Sigmoid colon (tissue), 7 donors: ENCODE results near the gene ADAMTS3. TPM values are rescaled to one million over a fixed set of nuclear protein-coding genes. Genes with fewer than 3 reads are reported as not detected.

ENCODE experiments used
- DNase-seq: peaks from one replicate; pipeline ENCODE4 v3.0.0-alpha.2; 2019
- H3K27ac ChIP-seq, 4 donors: fragments of 200-600 bp; sonication (generic); one replicate each; pipeline ENCODE4 v1.5.1; 2016 to 2019; ENCODE audit warnings: mild to moderate bottlenecking in 1 of 4
- H3K27me3 ChIP-seq, 3 donors: fragments of 200-600 bp; sonication (generic); one replicate each; pipeline ENCODE4 v1.5.1; 2019; ENCODE audit warnings: mild to moderate bottlenecking in 1 of 3
- H3K36me3 ChIP-seq, 4 donors: fragments of 200-600 bp; sonication (generic); one replicate each; pipeline ENCODE4 v1.5.1; 2016 to 2019
- H3K4me1 ChIP-seq, 4 donors: fragments of 200-600 bp; sonication (generic); one replicate each; pipeline ENCODE4 v1.5.1; 2017 to 2019
- H3K4me3 ChIP-seq, 4 donors: fragments of 200-600 bp; sonication (generic); one replicate each; pipeline ENCODE4 v1.5.1; 2017 to 2019; ENCODE audit warnings: mild to moderate bottlenecking in 2 of 4, moderate library complexity in 1 of 4
- H3K9me3 ChIP-seq, 4 donors: fragments of 200-600 bp in 3 of 4; sonication (generic) in 3 of 4; one replicate each; pipeline versions ENCODE4 v1.5.1 to v1.6.1; 2013 to 2019
- CTCF ChIP-seq, 4 experiments: fragments of 450-650 bp in 3 of 4; fragments of 200-600 bp in 1 of 4; IDR thresholded peaks; one replicate each; pipeline ENCODE4 v1.5.1; 2016 to 2019; ENCODE audit warnings: antibody characterized with exemption in 4 of 4, mild to moderate bottlenecking in 3 of 4, moderate library complexity in 2 of 4
- EP300 ChIP-seq, 4 donors: sonication (generic); formaldehyde crosslinking; IDR thresholded peaks; one replicate each; pipeline ENCODE4 v1.6.1; 2017; ENCODE audit warnings: antibody characterized with exemption in 4 of 4
- POLR2A ChIP-seq, 2 donors: fragments of 450-650 bp; IDR thresholded peaks; one replicate each; pipeline ENCODE4 v1.6.1; 2016; ENCODE audit warnings: antibody characterized with exemption in 2 of 2, mild to moderate bottlenecking in 2 of 2, moderate library complexity in 2 of 2
- POLR2AphosphoS5 ChIP-seq, 4 donors: sonication (generic); formaldehyde crosslinking; IDR thresholded peaks; one replicate each; pipeline ENCODE4 v1.6.1; 2017; ENCODE audit warnings: antibody characterized with exemption in 4 of 4
- WGBS, 2 donors: extraction: QIAGEN DNeasy Blood & Tissue Kit; methylation state at CpG; one replicate each; pipeline ENCODE4 v1.1.7; 2013; 5-methylcytosine and 5-hydroxymethylcytosine counted together
- intact Hi-C: fragments of 100-400 bp; cut with DNase I; formaldehyde crosslinking; loops from one replicate; pipeline ENCODE4 v1.15.1; 2023
- polyA plus RNA-seq, 3 donors: library from polyadenylated mRNA; stranded (reverse); fragments of 200-250 nt; gene quantifications; one replicate each; pipeline ENCODE4 v1.2.3, GENCODE V29; 2013
- total RNA-seq, 4 donors: library from RNA; depleted of rRNA; stranded (reverse); fragments of >200 nt; gene quantifications; one replicate each; pipeline ENCODE4 v1.1.0, GENCODE V29; 2016
- donor health status: healthy with polysubstance abuse.
- donor health status: Bipolar disorder and iron deficiency.
- donor health status: healthy.

Gene ADAMTS3
- total and polyA plus RNA-seq, 7 donors = 0.17 to 1.9 (median 1.1) TPM; not detected in 2

DNA sequence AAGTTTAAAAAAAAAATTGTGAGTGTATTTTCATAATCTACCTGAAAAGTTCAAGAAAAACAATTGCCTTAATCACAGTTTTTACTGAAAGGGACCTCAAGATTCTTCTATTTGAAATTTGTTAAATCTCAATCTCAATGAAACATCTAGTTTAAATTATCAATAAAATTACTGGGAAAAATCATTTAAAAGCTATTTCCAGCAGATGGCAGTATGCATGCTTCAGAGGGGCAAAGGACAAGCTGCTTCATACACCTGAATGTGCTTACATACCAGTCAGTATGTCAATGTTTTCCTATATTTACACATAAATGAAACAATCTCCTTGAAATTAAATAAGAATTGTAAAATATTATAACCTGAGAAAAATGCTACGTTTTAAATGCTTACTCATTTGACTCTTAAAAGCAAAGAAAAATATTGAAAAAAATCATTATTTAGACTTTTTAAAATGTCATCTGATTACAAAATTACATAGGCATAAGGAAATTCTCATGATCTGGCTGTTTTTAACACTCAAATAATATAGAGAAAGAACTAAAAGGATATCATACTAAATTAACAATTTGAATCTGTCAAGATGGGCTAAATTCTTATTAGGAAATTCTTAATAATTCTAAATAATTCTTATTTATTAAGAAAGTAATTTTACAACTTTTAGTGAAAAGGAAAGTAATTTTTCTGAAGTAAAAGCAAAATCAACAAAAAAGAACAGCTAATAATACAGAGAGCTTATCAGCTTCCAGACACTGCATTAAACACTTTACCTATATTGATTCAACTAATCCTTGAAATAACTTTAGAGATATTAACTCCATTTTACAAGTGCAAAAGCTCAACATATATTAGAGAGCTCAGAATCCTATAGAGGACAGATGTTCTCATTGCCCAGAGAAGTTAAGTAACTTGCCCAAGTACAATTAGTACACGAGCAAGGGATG is 242.1 kb downstream of the ADAMTS3 start:
- intact Hi-C loops = loop anchor here (5.0 kb wide), 1 partner anchor 140 kb away; no protein-coding TSS in a partner anchor
- no peaks in the 10 kb centered on the region for H3K4me1 ChIP-seq
- WGBS, 2 donors = 43 to 53% methylated on average over 2 of the region's 2 CpGs
- H3K4me3 ChIP-seq = no peak overlapping the region
- H3K27me3 ChIP-seq = no peaks in the 10 kb centered on the region
- DNase-seq = no peak
- no peak overlapping the region for H3K27ac ChIP-seq
- H3K9me3 ChIP-seq = no peaks in the 10 kb centered on the region
- H3K36me3 ChIP-seq = no peaks in the 10 kb centered on the region
- TF ChIP-seq POLR2AphosphoS5 (IDR thresholded peaks at IDR 0.05) = no peak
- TF ChIP-seq EP300 (IDR thresholded peaks at IDR 0.05) = no peak
- peak in 3 of 4 experiments; percentile 16 to 49 (median 49) for TF ChIP-seq CTCF (IDR thresholded peaks at IDR 0.05)

DNA sequence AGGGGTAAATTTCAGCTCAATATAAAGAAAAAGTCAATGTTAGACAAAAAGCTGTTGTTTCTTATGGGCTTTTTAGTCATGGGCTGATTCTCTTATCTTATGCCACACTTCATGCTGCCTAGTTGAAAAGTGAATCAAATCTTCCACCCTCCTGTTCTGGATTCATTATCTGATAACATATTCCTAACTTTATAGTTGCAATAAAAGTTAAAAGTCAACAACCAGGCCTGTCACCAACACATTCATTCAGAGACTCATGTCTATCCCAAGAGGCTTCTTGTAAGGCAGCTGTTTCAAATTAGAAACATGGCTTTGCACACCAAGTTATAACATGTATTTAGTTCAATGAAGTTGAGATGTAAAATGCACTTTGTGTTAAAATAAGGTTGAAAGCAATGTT is 243.8 kb downstream of the ADAMTS3 start:
- no peaks in the 10 kb centered on the region for H3K36me3 ChIP-seq
- no peaks in the 10 kb centered on the region for H3K9me3 ChIP-seq
- no peak for DNase-seq
- no peak overlapping the region for H3K4me3 ChIP-seq
- TF ChIP-seq EP300 (IDR thresholded peaks at IDR 0.05) = no peak
- no peak for TF ChIP-seq CTCF (IDR thresholded peaks at IDR 0.05)
- TF ChIP-seq POLR2AphosphoS5 (IDR thresholded peaks at IDR 0.05) = no peak
- TF ChIP-seq POLR2A (IDR thresholded peaks at IDR 0.05) = no peak
- H3K4me1 ChIP-seq = peaks cover 0 to 5% (median 5%) of the 10 kb centered on the region in 4 donors
- intact Hi-C loops = loop anchor here (5.0 kb wide), 1 partner anchor 142 kb away; no protein-coding TSS in a partner anchor
- H3K27ac ChIP-seq = no peak overlapping the region
- no peaks in the 10 kb centered on the region for H3K27me3 ChIP-seq

DNA sequence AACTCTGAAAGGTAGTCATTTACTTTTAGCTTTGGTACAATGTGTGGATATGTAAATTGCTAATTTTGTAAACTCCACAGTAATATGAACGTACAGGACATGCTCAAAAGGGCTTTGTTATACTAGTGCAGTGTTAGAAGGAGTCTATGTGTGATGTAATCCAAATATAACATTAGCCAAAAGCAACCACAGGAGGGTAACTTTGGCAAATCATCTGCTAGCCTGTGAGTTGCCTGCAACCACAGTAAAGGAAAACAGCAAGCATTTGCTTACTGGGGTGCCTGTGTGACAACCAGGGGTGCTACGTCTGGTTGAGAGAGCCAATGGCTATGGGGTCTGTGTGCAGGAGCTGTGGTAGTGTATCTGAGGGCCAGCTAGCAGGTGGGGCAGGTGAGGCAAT is 245.8 kb downstream of the ADAMTS3 start:
- intact Hi-C loops = no loop called here
- Histone ChIP-seq H3K36me3 (no peaks in the 10 kb centered on the region), H3K4me1 (peaks cover 0 to 18% (median 15%) of the 10 kb centered on the region in 4 donors), H3K27me3 (no peaks in the 10 kb centered on the region), H3K9me3 (no peaks in the 10 kb centered on the region), H3K27ac (no peak overlapping the region), H3K4me3 (no peak overlapping the region)
- DNase-seq = no peak
- TF ChIP-seq POLR2A (IDR thresholded peaks at IDR 0.05) (no peak), POLR2AphosphoS5 (IDR thresholded peaks at IDR 0.05) (no peak), EP300 (IDR thresholded peaks at IDR 0.05) (no peak), CTCF (IDR thresholded peaks at IDR 0.05) (no peak)
- WGBS, 2 donors = 43 to 72% methylated on average over 2 of the region's 2 CpGs

DNA sequence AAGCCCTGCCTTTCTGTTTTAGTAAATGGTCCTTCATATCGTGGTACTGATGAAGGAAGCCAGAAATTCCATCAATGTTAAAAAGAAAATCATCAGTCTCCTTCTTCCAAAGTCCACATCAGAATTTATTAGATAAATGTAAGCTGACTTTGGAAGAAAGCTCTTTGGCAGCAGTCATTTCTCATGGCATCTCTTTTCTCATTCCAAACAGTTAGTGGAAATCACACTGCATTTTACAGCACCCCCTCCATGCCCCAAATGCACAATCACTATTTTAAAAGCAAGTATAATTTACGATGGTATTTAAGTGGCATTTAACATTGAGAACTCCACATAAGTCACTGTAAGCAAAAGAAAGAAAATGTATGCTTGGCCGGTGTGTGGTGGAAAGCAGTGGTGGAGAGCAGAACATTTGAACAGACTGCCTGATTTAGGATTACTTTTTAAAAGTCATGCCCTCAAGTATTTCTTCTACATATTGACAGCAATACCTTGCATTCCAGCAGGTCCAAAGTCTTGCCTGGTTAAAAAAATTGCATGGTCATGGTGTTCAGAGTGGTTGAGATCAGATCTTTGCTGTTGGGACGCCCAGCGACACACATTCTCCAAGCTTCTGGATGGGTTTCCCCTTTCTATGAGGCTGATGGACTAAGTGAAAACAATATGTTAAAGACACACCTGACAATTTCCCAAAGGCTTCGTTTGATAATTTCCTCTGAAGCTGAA is 248.6 kb downstream of the ADAMTS3 start:
- no peak for TF ChIP-seq POLR2AphosphoS5 (IDR thresholded peaks at IDR 0.05)
- no peak for TF ChIP-seq POLR2A (IDR thresholded peaks at IDR 0.05)
- no peak for TF ChIP-seq EP300 (IDR thresholded peaks at IDR 0.05)
- no peak for TF ChIP-seq CTCF (IDR thresholded peaks at IDR 0.05)
- Histone ChIP-seq H3K27me3 (no peaks in the 10 kb centered on the region), H3K4me1 (peaks cover 0 to 18% (median 15%) of the 10 kb centered on the region in 4 donors), H3K27ac (no peak overlapping the region), H3K36me3 (no peaks in the 10 kb centered on the region), H3K9me3 (no peaks in the 10 kb centered on the region), H3K4me3 (no peak overlapping the region)
- intact Hi-C loops = no loop called here
- no peak for DNase-seq
- WGBS, 2 donors = 84 to 88% methylated on average over 6 of the region's 6 CpGs
